Glomerular visceral epithelial cell (primary cell): ENCODE results near the gene AK4.
"Not testable (repeated sequence)": the region's sequence is repeated elsewhere in the genome, so short reads cannot be mapped to it uniquely, and the experiment has no call there.

ENCODE experiments used
- DNase-seq: peaks from one replicate; pipeline ENCODE4 v3.0.0-alpha.2; 2016; ENCODE audit errors: extremely low spot score

AK4 gene

DNA sequence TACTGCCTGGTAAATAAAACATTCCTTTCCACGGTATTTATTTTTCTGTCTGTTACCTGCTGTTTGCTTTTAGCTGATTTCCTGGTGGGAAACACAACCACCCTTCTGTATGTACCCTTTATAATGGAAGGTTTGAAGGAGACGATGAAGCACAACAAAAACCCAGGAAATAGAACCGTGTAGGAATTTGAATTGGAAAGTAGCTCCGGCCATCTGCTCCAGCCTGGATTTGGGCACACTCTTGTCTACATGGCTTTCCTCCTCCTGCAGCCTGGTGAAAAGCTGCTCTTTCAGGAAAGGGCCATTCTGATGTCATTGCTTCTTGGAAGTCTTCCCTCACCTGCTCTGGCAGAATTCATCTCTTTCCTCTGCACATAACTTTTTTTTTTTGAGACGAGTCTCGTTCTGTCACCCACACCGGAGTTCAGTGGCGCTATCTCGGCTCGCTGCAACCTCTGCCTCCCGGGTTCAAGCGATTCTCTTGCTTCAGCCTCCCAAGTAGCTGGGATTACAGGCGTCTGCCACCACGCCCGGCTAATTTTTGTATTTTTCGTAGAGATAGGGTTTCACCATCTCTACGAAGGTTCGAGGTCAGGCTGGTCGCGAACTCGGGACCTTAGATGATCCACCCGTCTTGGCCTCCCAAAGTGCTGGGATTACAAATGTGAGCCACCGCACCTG is 2.7 kb downstream of the AK4 start:
- DNase-seq, result no peak

DNA sequence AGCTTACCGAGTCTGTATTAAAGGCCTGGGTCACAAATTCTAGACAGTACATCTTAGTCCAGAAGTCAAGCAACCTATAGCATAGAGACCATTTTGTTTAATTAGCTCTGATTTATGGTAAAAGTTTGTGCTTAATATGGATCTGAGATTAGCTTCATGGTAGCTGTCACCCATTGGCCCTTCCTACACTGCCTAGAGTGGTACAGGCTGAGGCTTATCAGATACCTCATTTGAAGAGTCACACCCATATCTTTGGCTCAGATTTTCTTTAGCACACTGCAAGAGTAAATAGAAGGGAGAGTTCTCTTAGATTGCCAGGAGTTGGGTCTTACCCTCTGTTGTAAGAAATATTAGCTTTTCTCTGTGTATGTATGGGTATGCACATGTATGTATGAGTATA is 3.6 kb downstream of the AK4 start:
- DNase-seq, result no peak

DNA sequence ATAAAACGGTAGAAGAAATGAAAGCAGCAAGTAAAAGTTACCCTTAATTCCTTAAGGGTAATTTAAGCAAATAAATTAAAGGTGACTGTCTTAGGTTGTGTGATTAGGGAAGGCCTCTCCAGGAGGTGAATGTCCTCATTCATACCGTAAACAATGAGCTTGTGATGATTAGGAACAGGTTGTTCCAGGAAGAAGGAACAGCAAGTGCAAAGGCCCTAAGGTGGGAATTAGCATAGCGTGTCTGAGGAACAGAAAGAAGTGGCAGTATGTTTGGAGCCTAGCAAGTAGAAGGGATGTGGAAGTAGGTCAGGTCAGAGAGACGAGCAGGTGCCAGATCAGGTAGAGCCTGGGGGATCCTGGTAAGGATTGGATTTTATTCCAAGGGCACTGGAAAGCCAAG is 5.6 kb downstream of the AK4 start:
- DNase-seq, result no peak

DNA sequence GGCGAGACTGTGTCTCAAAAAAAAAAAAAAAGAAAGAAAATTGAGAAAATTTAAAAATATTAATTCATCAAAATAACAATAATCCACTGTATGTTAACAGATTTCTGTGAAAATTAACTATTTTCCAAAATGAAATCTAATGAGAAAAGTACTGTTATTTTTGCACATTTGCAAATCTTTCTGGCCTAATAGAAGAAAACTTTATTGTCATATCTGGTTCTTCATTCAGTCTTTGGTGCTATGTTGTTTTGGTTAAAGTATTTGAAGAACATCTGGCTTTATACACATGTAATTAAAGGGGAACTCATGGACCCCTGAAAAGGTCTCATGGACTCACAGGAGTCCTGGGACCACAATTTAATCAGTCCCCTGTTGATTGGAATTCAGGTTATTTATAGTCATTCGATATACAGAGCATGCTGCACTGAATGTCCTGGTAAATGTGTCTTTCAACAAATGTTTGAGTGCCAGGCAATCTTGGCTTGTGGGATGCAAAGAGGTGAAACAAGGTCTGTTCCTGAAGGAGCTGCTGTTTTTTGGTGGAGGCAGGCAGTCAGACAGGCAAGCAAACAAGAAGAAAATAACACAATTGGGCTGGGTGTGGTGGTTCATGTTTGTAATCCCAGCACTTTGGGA is 9.0 kb downstream of the AK4 start:
- DNase-seq, result no peak

DNA sequence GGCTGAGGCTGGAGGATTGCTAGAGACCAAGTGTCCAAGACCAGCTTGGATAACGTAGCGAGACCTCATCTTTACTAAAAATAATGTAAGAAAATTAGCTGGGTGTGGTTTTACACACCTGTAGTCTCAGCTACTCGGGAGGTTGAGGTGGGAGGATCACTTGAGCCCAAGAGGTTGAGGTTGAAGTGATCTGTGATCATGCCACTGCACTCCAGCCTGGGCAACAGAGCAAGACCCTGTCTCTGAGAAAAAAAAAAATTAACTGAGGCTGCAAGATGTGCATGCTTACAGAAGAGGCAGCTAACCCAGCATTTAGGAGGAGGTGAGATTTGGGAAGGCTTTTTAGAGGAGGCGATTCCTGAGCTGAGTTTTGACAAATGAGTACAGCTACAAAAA is 9.5 kb downstream of the AK4 start:
- DNase-seq, result no peak

DNA sequence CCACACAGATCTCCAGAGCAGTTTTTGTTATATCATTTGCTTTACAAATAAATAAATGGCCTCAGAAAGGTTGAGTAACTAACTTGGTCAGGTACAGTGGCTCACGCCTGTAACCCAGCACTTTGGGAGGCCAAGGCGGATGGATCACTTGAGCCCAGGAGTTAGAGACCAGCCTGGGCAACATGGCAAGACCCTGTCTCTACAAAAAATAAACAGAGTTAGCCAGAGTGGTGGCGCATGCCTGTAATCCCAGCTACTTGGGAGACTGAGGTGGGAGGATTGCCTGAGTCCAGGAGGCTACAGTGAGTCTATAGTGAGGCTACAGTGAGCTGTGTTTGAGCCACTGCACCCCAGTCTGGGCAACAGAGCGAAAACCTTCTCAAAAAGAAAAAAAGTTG is 11.3 kb downstream of the AK4 start:
- not testable (repeated sequence) for DNase-seq

DNA sequence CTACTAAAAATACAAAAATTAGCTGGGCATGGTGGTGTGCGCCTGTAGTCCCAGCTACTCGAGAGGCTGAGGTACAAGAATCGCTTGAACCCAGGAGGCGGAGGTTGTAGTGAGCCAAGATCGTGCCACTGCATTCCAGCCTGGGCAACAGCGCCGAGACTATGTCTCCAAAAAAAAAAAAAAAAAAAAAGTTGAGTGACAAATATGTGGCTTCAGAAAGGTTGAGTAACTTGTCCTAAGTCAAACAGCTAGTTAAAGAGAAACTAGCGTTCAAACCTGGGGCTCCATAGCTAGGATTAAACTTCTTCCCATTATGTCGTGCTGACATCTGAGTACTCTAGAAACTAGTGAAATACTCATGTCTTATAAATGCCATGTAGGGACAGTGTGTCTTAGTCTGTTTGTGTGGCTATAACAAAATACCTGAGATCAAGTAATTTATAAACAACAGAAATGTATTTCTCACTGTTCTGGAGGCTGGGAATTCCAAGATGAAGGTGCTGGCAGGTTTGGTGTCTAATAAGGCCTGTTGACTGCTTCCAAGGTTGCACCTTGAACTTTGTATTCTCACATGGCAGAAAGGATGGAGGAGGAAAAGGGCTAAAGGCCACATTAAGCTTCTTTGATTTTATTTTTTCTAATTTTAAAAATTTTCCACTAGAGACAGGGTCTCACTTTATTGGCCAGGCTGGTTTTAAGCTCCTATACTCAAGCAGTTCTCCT is 12.0 kb downstream of the AK4 start:
- no peak for DNase-seq

DNA sequence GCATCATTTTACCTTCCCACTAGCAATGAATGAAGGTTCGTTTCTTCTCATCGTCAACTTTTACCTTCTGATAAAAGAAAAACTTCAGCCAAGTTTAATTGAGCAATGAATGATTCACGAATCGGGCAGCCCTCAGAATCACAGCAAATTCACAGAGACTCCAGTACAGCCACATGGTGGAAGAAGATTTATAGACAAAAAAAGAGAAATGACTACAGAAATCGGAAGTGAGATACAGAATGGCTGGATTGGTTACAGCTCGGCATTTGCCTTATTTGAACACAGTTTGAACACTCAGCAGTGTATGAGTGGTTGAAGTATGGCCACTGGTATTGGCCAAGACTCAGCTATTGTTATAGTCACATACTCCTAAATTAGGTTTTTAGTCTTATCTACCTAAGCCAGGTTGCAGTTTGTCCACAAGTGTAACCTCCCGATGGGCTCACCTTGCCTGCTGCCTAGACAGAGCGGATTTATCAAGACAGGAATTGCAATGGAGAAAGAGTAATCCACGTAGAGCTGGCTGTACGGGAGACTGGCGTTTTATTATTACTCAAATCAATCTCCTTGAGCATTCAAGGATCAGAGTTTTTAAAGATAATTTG is 15.3 kb downstream of the AK4 start:
- DNase-seq, result no peak

DNA sequence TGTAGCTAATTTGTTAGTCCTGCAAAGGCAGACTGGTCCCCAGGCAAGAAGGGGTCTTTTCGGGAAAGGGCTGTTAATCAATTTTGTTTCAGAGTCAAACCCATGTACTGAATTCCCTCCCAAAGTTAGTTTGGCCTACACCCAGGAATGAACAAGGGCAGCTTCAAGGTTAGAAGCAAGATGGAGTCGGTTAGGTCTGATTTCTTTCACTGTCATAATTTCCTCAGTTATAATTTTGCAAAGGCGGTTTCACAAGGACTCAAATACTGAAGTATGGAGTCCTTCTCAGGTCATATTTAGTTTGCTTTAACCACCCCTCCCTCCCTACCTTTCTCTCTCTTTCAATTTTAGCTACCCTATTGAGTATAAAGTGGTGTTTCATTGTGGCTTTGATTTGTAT is 16.1 kb downstream of the AK4 start:
- not testable (repeated sequence) for DNase-seq

DNA sequence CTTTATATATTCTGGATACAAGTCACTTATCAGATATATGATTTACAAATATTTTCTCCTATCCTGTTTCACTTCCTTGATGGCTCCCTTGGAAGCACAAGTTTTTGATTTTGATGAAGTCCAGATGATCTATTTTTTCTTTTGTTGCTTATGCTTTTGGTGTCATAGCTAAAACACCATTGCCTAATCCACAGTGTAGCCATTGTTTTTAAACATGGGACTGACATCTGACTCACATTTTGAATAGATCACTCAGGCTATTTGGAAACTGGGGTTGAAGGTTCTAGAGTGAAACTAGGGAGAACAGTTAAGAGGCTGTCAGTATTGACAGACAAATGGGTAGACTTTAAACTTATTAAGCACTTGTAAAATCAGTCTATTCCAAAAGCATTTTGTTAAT is 16.6 kb downstream of the AK4 start:
- DNase-seq, result no peak

DNA sequence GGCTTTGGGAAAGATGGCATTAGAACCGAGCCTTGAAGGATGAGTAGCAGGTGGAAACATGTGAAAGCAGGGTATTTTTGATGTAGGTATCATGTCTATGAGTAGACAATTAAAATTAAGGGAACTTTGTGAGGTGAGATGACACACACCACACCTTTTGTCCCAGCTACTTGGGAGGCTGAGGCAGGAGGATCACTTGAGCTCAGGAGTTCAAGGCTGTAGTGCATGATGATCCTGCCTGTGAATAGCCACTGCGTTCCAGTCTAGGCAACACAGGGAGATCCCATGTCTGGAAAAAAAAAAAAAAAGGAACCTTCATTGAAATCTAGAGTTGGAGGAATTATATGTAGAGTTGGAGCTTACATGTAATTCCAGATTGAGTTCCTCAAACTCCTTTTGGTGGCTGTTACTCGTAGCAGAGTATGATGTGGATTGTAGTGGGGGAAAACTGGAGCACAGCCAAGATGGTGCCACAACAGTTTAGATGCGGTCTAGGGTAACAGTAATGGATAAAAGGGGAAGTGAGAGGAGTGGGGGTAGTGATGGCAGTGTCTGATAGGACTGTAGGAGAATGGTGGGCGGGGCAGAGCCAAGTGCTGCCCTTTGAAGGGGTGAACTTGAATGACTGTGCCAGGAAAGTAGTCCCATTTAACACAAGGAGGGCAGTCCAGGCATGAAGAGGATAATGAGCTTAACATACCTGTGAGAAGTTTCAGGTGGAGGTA is 17.4 kb downstream of the AK4 start:
- no peak for DNase-seq

DNA sequence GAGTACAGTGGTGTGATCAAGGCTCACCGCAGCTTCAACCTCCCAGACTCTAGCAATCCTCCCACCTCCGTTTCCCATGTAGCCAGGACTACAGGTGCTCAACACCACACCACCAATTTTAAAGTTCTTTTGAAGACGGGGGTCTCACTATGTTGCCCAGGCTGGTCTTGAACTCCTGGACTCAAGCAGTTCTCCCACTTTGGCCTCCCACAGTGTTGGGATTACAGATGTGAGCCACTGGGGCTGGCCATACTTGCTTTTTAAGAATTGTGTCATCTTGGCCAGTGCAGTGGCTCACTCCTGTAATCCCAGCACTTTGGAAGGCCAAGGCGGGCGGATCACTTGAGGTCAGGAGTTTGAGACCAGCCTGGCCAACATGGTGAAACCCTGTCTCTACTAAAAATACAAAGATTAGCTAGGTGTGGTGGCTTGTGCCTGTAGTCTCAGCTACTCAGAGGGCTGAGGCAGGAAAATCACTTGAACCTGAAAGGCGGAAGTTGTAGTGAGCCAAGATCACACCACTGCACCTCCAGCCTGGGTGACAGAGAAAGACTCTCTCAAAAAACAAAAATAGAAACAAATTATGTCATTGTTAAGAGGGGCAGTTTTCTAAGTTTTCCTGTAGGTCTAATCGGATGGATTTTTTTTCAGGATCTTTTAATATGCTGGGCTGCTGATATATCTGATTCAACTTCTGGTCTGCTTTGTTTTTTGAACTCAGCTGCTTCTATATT is 18.7 kb downstream of the AK4 start:
- DNase-seq, result no peak

DNA sequence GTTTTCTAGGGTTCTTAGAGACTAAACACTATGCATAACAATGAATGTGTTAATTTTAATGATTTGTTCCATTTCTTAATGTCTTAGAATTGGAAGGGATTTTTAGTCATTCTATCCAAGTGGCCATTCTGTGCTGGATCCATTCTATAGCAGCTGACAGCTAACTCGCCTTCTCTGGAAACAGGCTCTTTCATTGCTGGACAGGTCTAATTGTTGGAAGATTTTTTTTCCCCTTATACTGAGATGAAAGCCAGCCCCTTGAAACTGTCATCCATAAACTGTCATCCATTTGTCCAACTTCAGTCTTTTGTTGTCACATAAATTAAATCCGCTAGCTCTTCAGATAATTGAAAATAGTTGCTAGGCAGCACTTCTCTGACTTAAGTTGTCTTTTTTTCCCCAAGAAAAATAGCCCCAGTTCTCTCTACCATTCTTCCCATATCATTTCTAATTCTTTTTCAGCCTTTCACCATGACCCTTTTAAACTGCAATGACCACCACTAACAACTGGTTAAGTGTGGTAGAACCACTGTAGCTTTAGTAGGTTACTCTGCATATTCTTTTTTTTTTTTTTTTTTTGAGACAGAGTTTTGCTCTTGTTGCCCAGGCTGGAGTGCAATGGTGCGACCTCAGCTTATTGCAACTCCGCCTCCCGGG is 19.7 kb downstream of the AK4 start:
- DNase-seq, result no peak

DNA sequence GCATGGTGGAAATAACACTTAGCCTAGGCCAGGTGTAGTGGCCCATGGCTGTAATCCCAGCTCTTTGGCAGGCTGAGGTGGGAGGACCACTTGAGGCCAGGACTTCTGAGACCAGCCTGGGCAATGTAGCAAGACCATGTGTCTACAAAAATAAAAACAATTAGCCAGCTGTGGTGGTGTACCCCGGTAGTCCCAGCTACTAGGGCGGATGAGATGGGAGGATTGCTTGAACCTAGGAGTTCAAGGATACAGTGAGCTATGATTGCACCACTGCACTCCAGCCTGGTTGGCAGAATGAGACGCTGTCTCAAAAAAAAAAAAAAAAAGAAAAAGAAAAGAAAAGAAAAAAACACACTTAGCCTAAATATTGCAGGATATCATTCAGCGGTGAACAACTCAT is 20.9 kb downstream of the AK4 start:
- DNase-seq, result no peak

DNA sequence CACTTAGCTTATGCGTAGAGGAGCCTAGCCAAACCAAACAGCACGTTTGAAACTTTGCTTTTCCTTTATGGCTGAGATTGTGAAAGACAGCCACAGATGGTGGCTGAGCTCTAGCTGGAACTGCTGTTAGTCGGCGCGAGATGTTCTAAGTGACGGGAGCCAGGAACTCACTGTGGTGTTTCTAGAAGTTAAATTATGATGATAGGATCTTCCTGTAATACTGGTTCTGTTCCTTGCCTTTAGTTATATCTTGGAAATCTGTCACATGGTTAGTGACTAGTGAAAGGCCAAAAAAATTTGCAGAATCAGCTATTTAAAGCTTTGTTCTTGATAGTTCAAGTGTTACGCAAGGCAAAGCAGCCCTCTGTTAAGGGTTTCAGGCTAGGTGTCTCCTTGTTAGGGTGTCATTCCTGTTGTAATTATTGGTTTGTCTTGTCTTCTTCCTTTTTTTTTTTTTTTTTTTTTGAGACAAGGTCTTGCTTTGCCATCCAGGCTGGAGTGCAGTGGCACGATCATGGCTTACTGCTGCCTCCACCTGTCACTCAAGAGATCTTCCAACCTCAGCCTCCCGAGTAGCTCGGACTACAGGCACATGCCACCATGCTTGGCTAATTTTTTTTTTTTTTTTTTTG is 22.6 kb downstream of the AK4 start:
- no peak for DNase-seq

DNA sequence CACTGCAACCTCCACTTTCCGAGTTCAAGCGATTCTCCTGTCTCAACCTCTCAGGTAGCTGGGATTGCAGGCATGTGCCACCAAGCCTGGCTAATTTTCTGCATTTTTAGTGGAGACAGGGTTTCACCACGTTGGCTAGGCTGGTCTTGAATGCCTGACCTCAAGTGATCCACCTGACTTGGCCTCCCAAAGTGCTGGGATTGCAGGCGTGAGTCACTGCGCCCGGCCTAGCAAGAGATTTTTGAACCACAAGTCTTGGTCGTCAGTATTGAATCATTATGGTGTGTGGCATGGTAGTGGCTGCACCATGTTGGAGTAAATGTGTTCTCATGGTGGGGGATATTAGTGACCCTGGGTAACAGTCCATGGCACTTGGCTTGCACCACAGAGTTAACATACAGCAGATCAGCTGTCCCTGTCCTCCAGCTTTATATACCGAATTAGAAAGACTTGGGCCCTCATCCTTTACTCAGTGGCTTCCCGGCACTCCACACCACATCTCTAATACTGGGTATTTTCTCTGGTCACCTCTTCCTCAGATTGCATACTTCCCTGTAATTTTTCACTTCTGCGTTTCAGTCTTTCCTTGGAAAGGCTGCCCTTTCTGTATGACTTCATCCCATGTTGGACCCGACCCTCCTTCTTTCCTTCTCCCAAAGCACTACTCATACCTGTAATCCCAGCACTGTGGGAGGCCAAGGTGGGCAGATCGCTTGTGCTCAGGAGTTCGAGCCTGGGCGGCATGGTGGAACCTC is 25.1 kb downstream of the AK4 start:
- peak; percentile 89 for DNase-seq

DNA sequence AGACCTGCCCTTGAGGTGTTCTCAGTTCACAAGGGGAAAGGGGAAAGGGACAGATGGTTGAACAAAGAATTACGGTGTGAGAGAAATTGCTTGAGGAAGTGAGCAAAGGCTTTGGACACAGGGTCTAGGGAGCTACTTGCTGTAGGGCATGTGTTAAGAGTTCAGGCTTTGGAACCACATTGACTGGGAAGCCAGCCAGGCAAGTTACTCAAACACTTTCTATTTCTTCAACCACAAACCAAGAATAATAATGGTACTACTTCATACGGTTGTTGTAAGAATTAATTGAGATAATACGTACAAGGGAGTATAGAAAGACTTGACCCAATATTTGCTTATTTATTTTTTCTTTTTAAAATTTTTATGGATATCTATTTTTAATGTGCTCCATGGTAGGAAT is 26.6 kb downstream of the AK4 start:
- DNase-seq, result peak; percentile 96

DNA sequence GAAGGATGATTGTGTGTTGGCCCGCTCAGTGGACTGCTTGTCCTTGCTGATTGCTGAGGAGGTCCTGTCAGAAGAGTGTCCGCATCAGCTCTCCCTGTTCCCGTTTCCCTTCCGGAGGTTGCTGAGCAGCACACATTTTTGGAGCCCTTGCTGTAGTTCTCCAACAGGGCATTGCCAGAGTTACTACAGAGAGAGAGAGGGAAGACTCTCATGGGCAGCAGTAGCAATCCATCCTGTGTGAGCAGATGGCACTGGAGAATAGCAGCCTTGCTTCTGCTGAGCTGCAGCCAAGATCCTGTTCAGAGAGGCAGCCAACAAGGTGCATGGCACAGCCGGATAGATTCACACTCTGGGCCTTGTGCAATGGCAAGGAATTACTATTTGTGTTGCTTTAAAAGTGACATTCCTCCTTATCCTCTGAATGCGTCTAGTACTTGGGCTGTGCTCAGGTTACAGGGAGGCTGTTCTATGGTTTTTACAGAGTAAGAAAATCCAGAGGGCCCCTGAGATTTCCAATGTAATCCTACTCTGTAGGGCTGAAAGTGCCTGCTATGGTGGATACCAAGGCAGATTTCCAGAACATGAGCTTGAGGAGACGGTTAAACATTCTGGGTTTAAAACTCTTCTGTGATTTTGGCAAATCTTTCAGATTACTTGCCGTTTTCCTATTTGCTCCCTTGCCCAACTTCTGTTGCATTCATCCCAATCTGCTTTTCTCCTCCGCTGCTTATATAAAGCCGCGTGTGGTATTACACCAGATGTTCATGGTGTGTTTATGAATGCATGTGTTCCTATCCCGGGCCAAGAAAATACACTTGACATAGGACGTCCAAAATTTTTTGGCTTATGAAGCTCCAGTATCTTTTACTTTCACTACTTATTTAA is 27.4 kb downstream of the AK4 start:
- DNase-seq, result no peak

DNA sequence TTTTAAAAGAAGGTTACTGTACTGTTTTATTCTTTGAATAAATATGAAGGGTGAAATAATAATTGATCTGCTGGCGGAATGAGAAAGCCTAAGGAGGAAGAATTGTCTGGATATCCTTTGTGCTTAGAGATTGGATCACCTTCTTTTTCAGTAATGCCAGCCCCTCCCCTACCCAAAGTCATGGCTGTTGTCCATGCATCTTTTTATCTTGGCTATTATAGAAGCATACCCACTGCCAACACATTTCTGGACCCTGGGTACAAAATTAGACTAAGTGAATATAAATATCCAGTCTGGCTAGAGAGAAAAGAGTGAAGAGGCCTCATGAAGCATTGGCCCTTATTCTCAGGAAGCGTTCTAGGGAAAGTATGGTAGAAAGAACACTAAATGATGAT is 28.1 kb downstream of the AK4 start:
- DNase-seq, result no peak
